SK-N-SH treated with all-trans-retinoic acid at 6 μM for 48 hours (cell line): ENCODE data around the gene RAP1GAP.
A peak's percentile ranks its signal among the peaks of the same experiment; 100 is the strongest.

ENCODE experiments used
- ATAC-seq: fragments of 200-7000 bp; cut with Tn5 transposase; 3 replicates; pipeline ENCODE4 v1.9.1; 2020; ENCODE audit warnings: mild to moderate bottlenecking, moderate library complexity
- ARNTL ChIP-seq: fragments of 450-650 bp; formaldehyde crosslinking; IDR thresholded peaks from 2 replicates; pipeline ENCODE4 v1.5.0; 2020; ENCODE audit warnings: low read depth, mild to moderate bottlenecking, moderate library complexity, borderline replicate concordance
- CREB5 ChIP-seq: fragments of 250-450 bp; sonication (Bioruptor Pico); IDR thresholded peaks from 2 replicates; pipeline ENCODE4 v1.5.1; 2020; ENCODE audit warnings: low read depth, mild to moderate bottlenecking, moderate library complexity
- GLIS3 ChIP-seq: fragments of 250-450 bp; sonication (Bioruptor Pico); IDR thresholded peaks from 2 replicates; pipeline ENCODE4 v1.5.0; 2020; ENCODE audit warnings: mild to moderate bottlenecking, moderate library complexity
- ISL1 ChIP-seq: fragments of 250-450 bp; sonication (Bioruptor Pico); IDR thresholded peaks from 2 replicates; pipeline ENCODE4 v2.1.2; 2022; ENCODE audit warnings: mild to moderate bottlenecking, moderate library complexity
- OSR1 ChIP-seq: fragments of 250-450 bp; sonication (Bioruptor Pico); IDR thresholded peaks from 2 replicates; pipeline ENCODE4 v1.8.0; 2022; ENCODE audit warnings: moderate library complexity, mild to moderate bottlenecking, inconsistent platforms
- PPARA ChIP-seq: fragments of 250-450 bp; sonication (Bioruptor Pico); IDR thresholded peaks from 2 replicates; pipeline ENCODE4 v1.5.0; 2020; ENCODE audit warnings: mild to moderate bottlenecking, borderline replicate concordance
- RARB ChIP-seq: fragments of 250-450 bp; sonication (Bioruptor Pico); IDR thresholded peaks from 2 replicates; pipeline ENCODE4 v1.8.0; 2021; ENCODE audit warnings: mild to moderate bottlenecking, moderate library complexity
- SNAI2 ChIP-seq: fragments of 250-450 bp; sonication (Bioruptor Pico); IDR thresholded peaks from 2 replicates; pipeline ENCODE4 v1.5.0; 2020; ENCODE audit warnings: mild to moderate bottlenecking, moderate library complexity
- TCF4 ChIP-seq: fragments of 250-450 bp; sonication (Bioruptor Pico); IDR thresholded peaks from 2 replicates; pipeline ENCODE4 v1.8.0; 2021; ENCODE audit warnings: mild to moderate bottlenecking, moderate library complexity, borderline replicate concordance
- TOX ChIP-seq: fragments of 250-450 bp; sonication (Bioruptor Pico); IDR thresholded peaks from 2 replicates; pipeline ENCODE4 v1.8.0; 2021; ENCODE audit warnings: mild to moderate bottlenecking, moderate library complexity, borderline replicate concordance
- TSHZ2 ChIP-seq: fragments of 250-450 bp; sonication (Bioruptor Pico); IDR thresholded peaks from 2 replicates; pipeline ENCODE4 v1.5.0; 2020; ENCODE audit warnings: mild to moderate bottlenecking, moderate library complexity
- ZC3H10 ChIP-seq: fragments of 250-450 bp; sonication (Bioruptor Pico); IDR thresholded peaks from 2 replicates; pipeline ENCODE4 v1.5.1; 2021; ENCODE audit warnings: mild to moderate bottlenecking, moderate library complexity
- ZFP3 ChIP-seq: fragments of 250-450 bp; sonication (Bioruptor Pico); IDR thresholded peaks from 2 replicates; pipeline ENCODE4 v1.5.0; 2020; ENCODE audit warnings: mild to moderate bottlenecking, moderate library complexity
- ZFP30 ChIP-seq: fragments of 450-650 bp; formaldehyde crosslinking; IDR thresholded peaks from 2 replicates; pipeline ENCODE4 v1.5.0; 2022; ENCODE audit warnings: mild to moderate bottlenecking, moderate library complexity
- ZNF565 ChIP-seq: fragments of 450-650 bp; formaldehyde crosslinking; conservative IDR thresholded peaks from 2 replicates; pipeline ENCODE4 v1.5.0; 2020; ENCODE audit warnings: low read depth, mild to moderate bottlenecking, moderate library complexity
- ZNF70 ChIP-seq: fragments of 450-650 bp; formaldehyde crosslinking; IDR thresholded peaks from 2 replicates; pipeline ENCODE4 v1.5.0; 2020; ENCODE audit warnings: mild to moderate bottlenecking, moderate library complexity
- ZNF8 ChIP-seq: fragments of 450-650 bp; formaldehyde crosslinking; IDR thresholded peaks from 2 replicates; pipeline ENCODE4 v1.5.0; 2020; ENCODE audit warnings: mild to moderate bottlenecking, moderate library complexity
- TF ChIP-seq, protein P1 (sequence below): fragments of 250-450 bp; sonication (Bioruptor Pico); IDR thresholded peaks from 2 replicates; pipeline ENCODE4 v1.8.0; 2021; ENCODE audit warnings: low read depth, mild to moderate bottlenecking, moderate library complexity, borderline replicate concordance
- TF ChIP-seq, protein P2 (sequence below): fragments of 250-450 bp; sonication (Bioruptor Pico); IDR thresholded peaks from 2 replicates; pipeline ENCODE4 v1.5.1; 2021; ENCODE audit warnings: mild to moderate bottlenecking, moderate library complexity
- TF ChIP-seq, protein P3 (sequence below): fragments of 250-450 bp; sonication (Bioruptor Pico); IDR thresholded peaks from 2 replicates; pipeline ENCODE4 v1.8.0; 2020; ENCODE audit warnings: mild to moderate bottlenecking, moderate library complexity, borderline replicate concordance

The RAP1GAP gene

GRCh38 chr1:21669258-21670058 lies at the start of gene RAP1GAP:
Gene RAP1GAP, minus strand, starts transcription at chr1:21669357. Its CDS starts 49,325 bp downstream, at chr1:21620032.
- TF ChIP-seq ZNF565 (CRISPR knock-in tag) (no peak), CREB5 (CRISPR knock-in tag) (no peak), ZFP3 (no peak), ARNTL (CRISPR knock-in tag) (no peak), GLIS3 (CRISPR knock-in tag) (no peak), ZFP30 (no peak), ZNF8 (no peak), TSHZ2 (no peak)
- TF ChIP-seq, protein P1, sequence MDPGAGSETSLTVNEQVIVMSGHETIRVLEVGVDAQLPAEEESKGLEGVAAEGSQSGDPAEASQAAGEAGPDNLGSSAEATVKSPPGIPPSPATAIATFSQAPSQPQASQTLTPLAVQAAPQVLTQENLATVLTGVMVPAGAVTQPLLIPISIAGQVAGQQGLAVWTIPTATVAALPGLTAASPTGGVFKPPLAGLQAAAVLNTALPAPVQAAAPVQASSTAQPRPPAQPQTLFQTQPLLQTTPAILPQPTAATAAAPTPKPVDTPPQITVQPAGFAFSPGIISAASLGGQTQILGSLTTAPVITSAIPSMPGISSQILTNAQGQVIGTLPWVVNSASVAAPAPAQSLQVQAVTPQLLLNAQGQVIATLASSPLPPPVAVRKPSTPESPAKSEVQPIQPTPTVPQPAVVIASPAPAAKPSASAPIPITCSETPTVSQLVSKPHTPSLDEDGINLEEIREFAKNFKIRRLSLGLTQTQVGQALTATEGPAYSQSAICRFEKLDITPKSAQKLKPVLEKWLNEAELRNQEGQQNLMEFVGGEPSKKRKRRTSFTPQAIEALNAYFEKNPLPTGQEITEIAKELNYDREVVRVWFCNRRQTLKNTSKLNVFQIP (CRISPR knock-in tag): no peak

DNA sequence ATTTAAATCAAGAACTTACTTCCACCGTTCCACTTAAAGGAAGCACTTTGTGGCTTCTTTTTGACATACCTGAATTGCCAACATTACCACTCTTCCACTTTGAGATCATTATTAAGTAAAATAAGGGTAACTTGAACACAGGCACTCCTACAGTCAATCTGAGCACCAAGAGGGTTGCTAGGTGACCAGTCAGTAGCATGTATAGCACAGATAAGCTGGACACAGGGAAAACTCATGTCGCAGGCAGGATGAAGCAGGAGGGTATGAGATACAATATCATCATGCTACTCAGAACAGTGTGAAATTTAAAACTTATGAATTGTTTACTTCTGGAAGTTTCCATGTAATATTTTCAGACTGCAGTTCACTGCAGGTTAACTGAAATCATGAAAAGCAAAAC lies 47.0 kb upstream of the RAP1GAP start:
- TF ChIP-seq, protein P2, sequence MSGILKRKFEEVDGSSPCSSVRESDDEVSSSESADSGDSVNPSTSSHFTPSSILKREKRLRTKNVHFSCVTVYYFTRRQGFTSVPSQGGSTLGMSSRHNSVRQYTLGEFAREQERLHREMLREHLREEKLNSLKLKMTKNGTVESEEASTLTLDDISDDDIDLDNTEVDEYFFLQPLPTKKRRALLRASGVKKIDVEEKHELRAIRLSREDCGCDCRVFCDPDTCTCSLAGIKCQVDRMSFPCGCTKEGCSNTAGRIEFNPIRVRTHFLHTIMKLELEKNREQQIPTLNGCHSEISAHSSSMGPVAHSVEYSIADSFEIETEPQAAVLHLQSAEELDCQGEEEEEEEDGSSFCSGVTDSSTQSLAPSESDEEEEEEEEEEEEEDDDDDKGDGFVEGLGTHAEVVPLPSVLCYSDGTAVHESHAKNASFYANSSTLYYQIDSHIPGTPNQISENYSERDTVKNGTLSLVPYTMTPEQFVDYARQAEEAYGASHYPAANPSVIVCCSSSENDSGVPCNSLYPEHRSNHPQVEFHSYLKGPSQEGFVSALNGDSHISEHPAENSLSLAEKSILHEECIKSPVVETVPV (CRISPR knock-in tag): no peak
- TF ChIP-seq OSR1 (CRISPR knock-in tag): no peak
- TF ChIP-seq TCF4: no peak
- no peak for TF ChIP-seq GLIS3 (CRISPR knock-in tag)
- TF ChIP-seq CREB5 (CRISPR knock-in tag): no peak
- TF ChIP-seq ZNF8: no peak
- TF ChIP-seq, protein P1 (CRISPR knock-in tag): no peak
- no peak for TF ChIP-seq ARNTL (CRISPR knock-in tag)
- TF ChIP-seq TOX (CRISPR knock-in tag): no peak
- TF ChIP-seq ZC3H10 (CRISPR knock-in tag): no peak
- TF ChIP-seq ISL1 (CRISPR knock-in tag): no peak
- no peak for TF ChIP-seq SNAI2 (CRISPR knock-in tag)
- TF ChIP-seq ZNF70 (CRISPR knock-in tag): no peak
- ATAC-seq: no peak

More at GRCh38 chr1:21669258-21670058, at the start of gene RAP1GAP:
- peak; percentile 19 for ATAC-seq

DNA sequence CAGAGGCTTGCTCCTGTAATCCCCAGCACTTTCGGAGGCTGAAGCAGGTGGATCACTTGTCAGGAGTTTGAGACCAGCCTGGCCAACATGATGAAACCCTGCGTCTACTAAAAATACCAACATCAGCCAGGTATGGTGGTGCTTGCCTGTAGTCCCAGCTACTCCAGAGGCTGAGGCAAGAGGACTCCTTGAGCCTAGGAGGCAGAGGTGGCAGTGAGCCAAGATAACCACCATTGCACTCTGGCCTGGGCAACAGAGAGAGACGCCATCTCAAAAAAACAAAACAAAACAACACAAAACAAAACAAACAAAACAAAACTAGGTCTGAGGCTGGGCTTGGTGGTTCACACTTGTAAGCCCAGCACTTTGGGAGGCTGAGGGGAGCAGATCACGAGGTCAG lies 38.7 kb upstream of the RAP1GAP start:
- ATAC-seq: no peak
- no peak for TF ChIP-seq ZNF70 (CRISPR knock-in tag)
- no peak for TF ChIP-seq PPARA (CRISPR knock-in tag)
- TF ChIP-seq ARNTL (CRISPR knock-in tag): no peak
- no peak for TF ChIP-seq ZC3H10 (CRISPR knock-in tag)
- no peak for TF ChIP-seq SNAI2 (CRISPR knock-in tag)
- TF ChIP-seq, protein P3, sequence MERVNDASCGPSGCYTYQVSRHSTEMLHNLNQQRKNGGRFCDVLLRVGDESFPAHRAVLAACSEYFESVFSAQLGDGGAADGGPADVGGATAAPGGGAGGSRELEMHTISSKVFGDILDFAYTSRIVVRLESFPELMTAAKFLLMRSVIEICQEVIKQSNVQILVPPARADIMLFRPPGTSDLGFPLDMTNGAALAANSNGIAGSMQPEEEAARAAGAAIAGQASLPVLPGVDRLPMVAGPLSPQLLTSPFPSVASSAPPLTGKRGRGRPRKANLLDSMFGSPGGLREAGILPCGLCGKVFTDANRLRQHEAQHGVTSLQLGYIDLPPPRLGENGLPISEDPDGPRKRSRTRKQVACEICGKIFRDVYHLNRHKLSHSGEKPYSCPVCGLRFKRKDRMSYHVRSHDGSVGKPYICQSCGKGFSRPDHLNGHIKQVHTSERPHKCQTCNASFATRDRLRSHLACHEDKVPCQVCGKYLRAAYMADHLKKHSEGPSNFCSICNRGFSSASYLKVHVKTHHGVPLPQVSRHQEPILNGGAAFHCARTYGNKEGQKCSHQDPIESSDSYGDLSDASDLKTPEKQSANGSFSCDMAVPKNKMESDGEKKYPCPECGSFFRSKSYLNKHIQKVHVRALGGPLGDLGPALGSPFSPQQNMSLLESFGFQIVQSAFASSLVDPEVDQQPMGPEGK (CRISPR knock-in tag): no peak
- TF ChIP-seq TSHZ2: no peak
- TF ChIP-seq GLIS3 (CRISPR knock-in tag): no peak
- TF ChIP-seq OSR1 (CRISPR knock-in tag): no peak
- TF ChIP-seq RARB (CRISPR knock-in tag): no peak
- no peak for TF ChIP-seq ZNF8
- TF ChIP-seq TOX (CRISPR knock-in tag): no peak
